SK-N-SH (cell line): ENCODE data around the gene SLC36A3. TPM values are rescaled to one million over a fixed set of nuclear protein-coding genes. Genes with fewer than 3 reads are reported as not detected.

Experiments
- CTCF ChIA-PET: fragments of 300-600, 350-600 bp; formaldehyde crosslinking; extraction: SDS; loops from one replicate; lab custom pipeline; 2021; lab: Yijun Ruan, JAX
- POLR2A ChIA-PET: fragments of 350-600 bp; sonication (Branson Sonifier 250); formaldehyde crosslinking; extraction: SDS; loops from one replicate; lab custom pipeline; 2020; ENCODE audit warnings: antibody characterized with exemption, inconsistent platforms; lab: Yijun Ruan, JAX
- DNase-seq: peaks from one replicate; pipeline ENCODE4 v3.0.0; 2012
- H2AFZ ChIP-seq: fragments of 200-600 bp; sonication (generic); 2 replicates; pipeline ENCODE4 v1.8.1; 2016; ENCODE audit warnings: antibody characterized with exemption, mild to moderate bottlenecking, low read depth
- H3F3A ChIP-seq: fragments of 200-600 bp; sonication (generic); replicated peaks from 2 replicates; pipeline ENCODE3; 2016; ENCODE audit warnings: antibody characterized with exemption, mild to moderate bottlenecking; ENCODE audit not compliant: insufficient read depth
- H3K27ac ChIP-seq, 2 experiments: fragments of 200-500 bp in 1 of 2; fragments of 200-600 bp in 1 of 2; sonication (Bioruptor generic) in 1 of 2; sonication (generic), shearing (Covaris generic) in 1 of 2; 2 replicates each; pipeline versions ENCODE4 v1.5.1 to v1.6.1; 2014 to 2016; ENCODE audit warnings: low read depth in 2 of 2, inconsistent platforms in 1 of 2, low read length in 1 of 2, mild to moderate bottlenecking in 1 of 2, mixed read lengths in 1 of 2
- H3K27me3 ChIP-seq: fragments of 200-600 bp; sonication (generic), shearing (Covaris generic); 2 replicates; pipeline ENCODE4 v1.6.1; 2016; ENCODE audit warnings: mixed run types; ENCODE audit not compliant: insufficient read depth
- H3K36me3 ChIP-seq, 2 experiments: fragments of 200-500 bp in 1 of 2; fragments of 200-600 bp in 1 of 2; sonication (Bioruptor generic) in 1 of 2; sonication (generic) in 1 of 2; replicated peaks in 1 of 2; 2 replicates each; pipeline versions ENCODE3 to v1.5.1; 2014 to 2016; ENCODE audit warnings: low read length in 1 of 2, mild to moderate bottlenecking in 1 of 2; ENCODE audit not compliant: insufficient read depth in 2 of 2, control insufficient read depth in 1 of 2
- H3K4me1 ChIP-seq, 2 experiments: fragments of 200-500 bp in 1 of 2; fragments of 200-600 bp in 1 of 2; sonication (Bioruptor generic) in 1 of 2; sonication (generic), shearing (Covaris generic) in 1 of 2; 2 replicates each; pipeline versions ENCODE4 v1.5.1 to v1.6.1; 2014 to 2016; ENCODE audit warnings: low read depth in 1 of 2, low read length in 1 of 2, mixed run types in 1 of 2; ENCODE audit not compliant: insufficient read depth in 2 of 2, control insufficient read depth in 1 of 2
- H3K4me2 ChIP-seq: fragments of 200-600 bp; sonication (generic), shearing (Covaris generic); 2 replicates; pipeline ENCODE4 v1.6.1; 2017; ENCODE audit warnings: mixed run types
- H3K4me3 ChIP-seq, 2 experiments: fragments of 200-500 bp in 1 of 2; fragments of 200-600 bp in 1 of 2; sonication (Bioruptor generic) in 1 of 2; sonication (generic), shearing (Covaris generic) in 1 of 2; 2 replicates each; pipeline versions ENCODE4 v1.5.1 to v1.8.1; 2014 to 2016; ENCODE audit warnings: low read depth in 2 of 2, inconsistent platforms in 1 of 2, low read length in 1 of 2, mild to moderate bottlenecking in 1 of 2, mixed read lengths in 1 of 2, moderate library complexity in 1 of 2
- H3K79me2 ChIP-seq: fragments of 200-600 bp; sonication (generic); 2 replicates; pipeline ENCODE4 v1.8.1; 2017; ENCODE audit warnings: mild to moderate bottlenecking; ENCODE audit not compliant: insufficient read depth
- H3K9ac ChIP-seq: fragments of 200-600 bp; sonication (generic); 2 replicates; pipeline ENCODE4 v1.6.1; 2017; ENCODE audit warnings: mixed run types
- H3K9me2 ChIP-seq: fragments of 200-600 bp; sonication (generic); 2 replicates; pipeline ENCODE4 v1.6.1; 2017; ENCODE audit warnings: mixed run types
- H3K9me3 ChIP-seq: fragments of 200-600 bp; sonication (generic); 2 replicates; pipeline ENCODE4 v1.6.1; 2017; ENCODE audit warnings: mixed run types, mild to moderate bottlenecking, moderate library complexity
- H4K20me1 ChIP-seq: fragments of 200-600 bp; sonication (generic); 2 replicates; pipeline ENCODE4 v1.6.1; 2017; ENCODE audit warnings: mild to moderate bottlenecking, mixed run types; ENCODE audit not compliant: insufficient read depth
- ELF1 ChIP-seq: IDR thresholded peaks from 2 replicates; pipeline ENCODE4 v1.4.0; 2012
- EP300 ChIP-seq, 2 experiments: IDR thresholded peaks; 2 replicates each; pipeline versions ENCODE4 v1.4.0 to v1.6.1; 2012; ENCODE audit warnings: borderline replicate concordance in 1 of 2, low read depth in 1 of 2, low read length in 1 of 2
- EZH2phosphoT487 ChIP-seq: fragments of 200-600 bp; sonication (generic); IDR thresholded peaks from 2 replicates; pipeline ENCODE4 v1.6.1; 2017; ENCODE audit warnings: low read depth, mixed run types, mild to moderate bottlenecking, antibody characterized with exemption, moderate library complexity, borderline replicate concordance
- GATA2 ChIP-seq: sonication (generic); formaldehyde crosslinking; IDR thresholded peaks from 2 replicates; pipeline ENCODE4 v1.5.0; 2020; ENCODE audit warnings: mild to moderate bottlenecking, missing genetic modification reagents
- MXI1 ChIP-seq: IDR thresholded peaks from 2 replicates; pipeline ENCODE4 v1.6.1; 2012; ENCODE audit warnings: mild to moderate bottlenecking, low read depth, low read length, improper control_type of control experiment
- NFIC ChIP-seq: IDR thresholded peaks from 2 replicates; pipeline ENCODE4 v1.4.0; 2012; ENCODE audit warnings: borderline replicate concordance
- RAD21 ChIP-seq: IDR thresholded peaks from 2 replicates; pipeline ENCODE4 v1.6.1; 2012; ENCODE audit warnings: mild to moderate bottlenecking, low read length
- RCOR1 ChIP-seq: fragments of 150-350 bp; IDR thresholded peaks from 2 replicates; pipeline ENCODE4 v1.6.1; 2017; ENCODE audit warnings: antibody characterized with exemption, low read length
- RFX5 ChIP-seq: IDR thresholded peaks from 2 replicates; pipeline ENCODE4 v1.6.1; 2012; ENCODE audit warnings: mild to moderate bottlenecking, improper control_type of control experiment, low read length
- RXRA ChIP-seq: IDR thresholded peaks from 2 replicates; pipeline ENCODE4 v1.4.0; 2012; ENCODE audit warnings: low read depth, mild to moderate bottlenecking, borderline replicate concordance
- SMC3 ChIP-seq: IDR thresholded peaks from 2 replicates; pipeline ENCODE4 v1.6.1; 2012; ENCODE audit warnings: low read depth, low read length, improper control_type of control experiment
- TAF1 ChIP-seq: IDR thresholded peaks from 2 replicates; pipeline ENCODE4 v1.6.1; 2012; ENCODE audit warnings: low read depth, mild to moderate bottlenecking, low read length, moderate library complexity, borderline replicate concordance
- TEAD4 ChIP-seq: IDR thresholded peaks from 2 replicates; pipeline ENCODE4 v1.4.0; 2012; ENCODE audit warnings: mild to moderate bottlenecking, borderline replicate concordance; ENCODE audit not compliant: insufficient read depth
- YY1 ChIP-seq: IDR thresholded peaks from 2 replicates; pipeline ENCODE4 v1.4.0; 2012; ENCODE audit warnings: low read depth, mild to moderate bottlenecking
- WGBS: methylation state at CpG from one replicate; pipeline ENCODE4 v1.1.6; 2017; ENCODE audit warnings: low lambda C conversion rate; 5-methylcytosine and 5-hydroxymethylcytosine counted together
- polyA plus RNA-seq, 3 experiments: library from polyadenylated mRNA; depleted of rRNA; stranded (reverse); fragments of >200 nt; gene quantifications; 2 replicates each; pipeline ENCODE4 v1.2.3, GENCODE V29; 2012
- TF ChIP-seq, protein P1 (sequence below): fragments of 150-350 bp; IDR thresholded peaks from 2 replicates; pipeline ENCODE4 v1.6.1; 2016; ENCODE audit warnings: mild to moderate bottlenecking, low read depth, low read length
- TF ChIP-seq, protein P2 (sequence below): fragments of 200-600 bp; sonication (generic); IDR thresholded peaks from 2 replicates; pipeline ENCODE4 v1.6.1; 2017; ENCODE audit warnings: antibody characterized with exemption, mild to moderate bottlenecking, moderate library complexity
- TF ChIP-seq, protein P3 (sequence below): IDR thresholded peaks from 2 replicates; pipeline ENCODE4 v1.4.0; 2012; ENCODE audit warnings: low read depth, borderline replicate concordance
- TF ChIP-seq, protein P4 (sequence below): fragments of 150-350 bp; IDR thresholded peaks from 2 replicates; pipeline ENCODE4 v1.6.1; 2017; ENCODE audit warnings: antibody characterized with exemption, low read length, low read depth, borderline replicate concordance
- TF ChIP-seq, protein P5 (sequence below): IDR thresholded peaks from 2 replicates; pipeline ENCODE4; 2012

SLC36A3 gene
- polyA plus RNA-seq, 1 of the 3 experiments (the other 2 are of a cell fraction) = not detected

DNA sequence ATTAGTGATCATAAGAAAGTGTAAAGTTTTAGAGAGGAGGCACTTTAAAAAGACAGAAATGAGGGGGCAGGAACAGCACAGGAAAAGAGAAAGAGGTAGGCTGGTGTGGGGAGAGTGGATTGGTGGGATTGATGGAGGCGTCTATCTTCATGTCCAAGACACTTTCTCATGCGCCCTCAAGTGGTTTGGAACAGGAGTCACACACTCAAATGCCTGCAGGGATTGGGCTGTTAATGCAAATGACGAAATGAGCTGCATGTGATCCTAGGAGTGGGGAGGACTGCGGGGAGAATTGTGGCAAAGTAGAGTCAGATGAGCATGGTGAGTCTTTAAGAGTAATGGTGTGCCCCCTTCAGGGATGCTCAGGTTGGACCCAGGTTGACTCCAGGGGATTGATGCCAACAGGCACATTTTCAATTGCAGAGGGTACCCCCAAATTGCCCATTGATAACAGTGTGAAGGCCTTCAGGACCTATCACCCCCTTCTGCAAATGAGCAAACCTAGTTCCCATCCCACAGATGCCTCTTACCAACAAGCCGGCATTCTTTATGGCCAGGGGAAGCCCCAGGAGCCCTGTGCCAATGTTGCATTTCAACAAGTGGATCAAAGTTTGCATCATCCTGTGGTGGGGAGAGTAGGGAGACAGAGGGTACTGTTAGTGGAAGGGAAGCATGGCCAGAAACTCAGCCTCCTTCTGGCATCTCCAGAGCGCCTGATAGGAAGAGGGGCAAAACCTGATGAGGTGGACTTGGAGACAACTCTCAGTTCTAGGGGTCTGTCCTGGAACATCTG lies 5.3 kb downstream of the SLC36A3 start:
- H3K4me2 ChIP-seq = no peak overlapping the region
- H3K9me3 ChIP-seq = no peaks in the 10 kb centered on the region
- no peaks in the 10 kb centered on the region for H4K20me1 ChIP-seq
- H3K4me1 ChIP-seq = no peaks in the 10 kb centered on the region; a peak in 1 of 4 replicates
- WGBS = 32% methylated on average over 6 of the region's 6 CpGs
- no peaks in the 10 kb centered on the region for H3K36me3 ChIP-seq
- H3K4me3 ChIP-seq = no peak overlapping the region
- TF ChIP-seq RCOR1 (no peak), SMC3 (peak; percentile 37; the same call in 1 of the 2 replicates), MXI1 (no peak), RFX5 (no peak), RXRA (no peak), TEAD4 (no peak), EP300 (IDR thresholded peaks at IDR 0.05; ENCODE audit: borderline replicate concordance in 1 of 2, low read depth in 1 of 2, low read length in 1 of 2) (no peak), EZH2phosphoT487 (no peak), YY1 (no peak), ELF1 (no peak), GATA2 (CRISPR knock-in tag) (no peak), RAD21 (peak; percentile 55), TAF1 (no peak), NFIC (no peak)
- TF ChIP-seq, protein P1, sequence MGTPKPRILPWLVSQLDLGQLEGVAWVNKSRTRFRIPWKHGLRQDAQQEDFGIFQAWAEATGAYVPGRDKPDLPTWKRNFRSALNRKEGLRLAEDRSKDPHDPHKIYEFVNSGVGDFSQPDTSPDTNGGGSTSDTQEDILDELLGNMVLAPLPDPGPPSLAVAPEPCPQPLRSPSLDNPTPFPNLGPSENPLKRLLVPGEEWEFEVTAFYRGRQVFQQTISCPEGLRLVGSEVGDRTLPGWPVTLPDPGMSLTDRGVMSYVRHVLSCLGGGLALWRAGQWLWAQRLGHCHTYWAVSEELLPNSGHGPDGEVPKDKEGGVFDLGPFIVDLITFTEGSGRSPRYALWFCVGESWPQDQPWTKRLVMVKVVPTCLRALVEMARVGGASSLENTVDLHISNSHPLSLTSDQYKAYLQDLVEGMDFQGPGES = no peak
- TF ChIP-seq, protein P2, sequence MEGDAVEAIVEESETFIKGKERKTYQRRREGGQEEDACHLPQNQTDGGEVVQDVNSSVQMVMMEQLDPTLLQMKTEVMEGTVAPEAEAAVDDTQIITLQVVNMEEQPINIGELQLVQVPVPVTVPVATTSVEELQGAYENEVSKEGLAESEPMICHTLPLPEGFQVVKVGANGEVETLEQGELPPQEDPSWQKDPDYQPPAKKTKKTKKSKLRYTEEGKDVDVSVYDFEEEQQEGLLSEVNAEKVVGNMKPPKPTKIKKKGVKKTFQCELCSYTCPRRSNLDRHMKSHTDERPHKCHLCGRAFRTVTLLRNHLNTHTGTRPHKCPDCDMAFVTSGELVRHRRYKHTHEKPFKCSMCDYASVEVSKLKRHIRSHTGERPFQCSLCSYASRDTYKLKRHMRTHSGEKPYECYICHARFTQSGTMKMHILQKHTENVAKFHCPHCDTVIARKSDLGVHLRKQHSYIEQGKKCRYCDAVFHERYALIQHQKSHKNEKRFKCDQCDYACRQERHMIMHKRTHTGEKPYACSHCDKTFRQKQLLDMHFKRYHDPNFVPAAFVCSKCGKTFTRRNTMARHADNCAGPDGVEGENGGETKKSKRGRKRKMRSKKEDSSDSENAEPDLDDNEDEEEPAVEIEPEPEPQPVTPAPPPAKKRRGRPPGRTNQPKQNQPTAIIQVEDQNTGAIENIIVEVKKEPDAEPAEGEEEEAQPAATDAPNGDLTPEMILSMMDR = peak; percentile 56
- TF ChIP-seq, protein P3, sequence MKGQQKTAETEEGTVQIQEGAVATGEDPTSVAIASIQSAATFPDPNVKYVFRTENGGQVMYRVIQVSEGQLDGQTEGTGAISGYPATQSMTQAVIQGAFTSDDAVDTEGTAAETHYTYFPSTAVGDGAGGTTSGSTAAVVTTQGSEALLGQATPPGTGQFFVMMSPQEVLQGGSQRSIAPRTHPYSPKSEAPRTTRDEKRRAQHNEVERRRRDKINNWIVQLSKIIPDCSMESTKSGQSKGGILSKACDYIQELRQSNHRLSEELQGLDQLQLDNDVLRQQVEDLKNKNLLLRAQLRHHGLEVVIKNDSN = no peak
- TF ChIP-seq, protein P4, sequence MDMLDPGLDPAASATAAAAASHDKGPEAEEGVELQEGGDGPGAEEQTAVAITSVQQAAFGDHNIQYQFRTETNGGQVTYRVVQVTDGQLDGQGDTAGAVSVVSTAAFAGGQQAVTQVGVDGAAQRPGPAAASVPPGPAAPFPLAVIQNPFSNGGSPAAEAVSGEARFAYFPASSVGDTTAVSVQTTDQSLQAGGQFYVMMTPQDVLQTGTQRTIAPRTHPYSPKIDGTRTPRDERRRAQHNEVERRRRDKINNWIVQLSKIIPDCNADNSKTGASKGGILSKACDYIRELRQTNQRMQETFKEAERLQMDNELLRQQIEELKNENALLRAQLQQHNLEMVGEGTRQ = no peak
- TF ChIP-seq, protein P5, sequence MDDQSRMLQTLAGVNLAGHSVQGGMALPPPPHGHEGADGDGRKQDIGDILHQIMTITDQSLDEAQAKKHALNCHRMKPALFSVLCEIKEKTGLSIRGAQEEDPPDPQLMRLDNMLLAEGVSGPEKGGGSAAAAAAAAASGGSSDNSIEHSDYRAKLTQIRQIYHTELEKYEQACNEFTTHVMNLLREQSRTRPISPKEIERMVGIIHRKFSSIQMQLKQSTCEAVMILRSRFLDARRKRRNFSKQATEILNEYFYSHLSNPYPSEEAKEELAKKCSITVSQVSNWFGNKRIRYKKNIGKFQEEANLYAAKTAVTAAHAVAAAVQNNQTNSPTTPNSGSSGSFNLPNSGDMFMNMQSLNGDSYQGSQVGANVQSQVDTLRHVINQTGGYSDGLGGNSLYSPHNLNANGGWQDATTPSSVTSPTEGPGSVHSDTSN = no peak
- H3K9me2 ChIP-seq = no peaks in the 10 kb centered on the region
- H3K9ac ChIP-seq = no peak overlapping the region
- H2AFZ ChIP-seq = no peak overlapping the region
- peaks cover 6% of the 10 kb centered on the region for H3K27me3 ChIP-seq
- DNase-seq = peak; percentile 56
- H3K27ac ChIP-seq = no peak overlapping the region
- CTCF ChIA-PET = interaction anchor here (0.6 to 2.0 kb wide), 2 partner anchors 16 to 18 kb away, joined by 4 to 8 read pairs; no protein-coding TSS in a partner anchor
- POLR2A ChIA-PET = no interaction called here
- no peaks in the 10 kb centered on the region for H3F3A ChIP-seq
- H3K79me2 ChIP-seq = no peaks in the 10 kb centered on the region
